ENCODE results near the gene CDKN1B.

The CDKN1B gene

DNA sequence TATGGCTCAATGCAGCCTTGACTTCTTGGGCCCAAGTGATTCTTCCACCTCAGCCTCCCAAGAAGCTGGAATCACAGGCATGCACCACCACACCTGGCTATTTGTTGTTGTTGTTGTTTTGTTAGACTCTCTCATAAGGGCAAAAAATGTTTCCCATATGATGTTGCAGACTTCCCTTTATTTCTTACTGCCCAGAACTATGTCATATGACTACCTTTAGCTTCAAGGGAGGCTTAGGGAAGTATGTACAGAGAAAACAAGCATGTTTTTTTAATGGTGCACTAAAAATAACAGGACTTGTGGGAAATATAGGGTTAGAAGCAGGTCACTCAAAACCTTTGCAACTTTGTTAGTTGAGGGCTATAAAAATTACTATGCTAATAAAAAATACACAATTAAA, 16.9 kb upstream of the CDKN1B start:
- in situ Hi-C loops (cut with MboI; ENCODE audit: low sequenced_read_pairs), result loop anchor here (25.0 kb wide), 2 partner anchors 663 to 1113 kb away; no protein-coding TSS in a partner anchor

DNA sequence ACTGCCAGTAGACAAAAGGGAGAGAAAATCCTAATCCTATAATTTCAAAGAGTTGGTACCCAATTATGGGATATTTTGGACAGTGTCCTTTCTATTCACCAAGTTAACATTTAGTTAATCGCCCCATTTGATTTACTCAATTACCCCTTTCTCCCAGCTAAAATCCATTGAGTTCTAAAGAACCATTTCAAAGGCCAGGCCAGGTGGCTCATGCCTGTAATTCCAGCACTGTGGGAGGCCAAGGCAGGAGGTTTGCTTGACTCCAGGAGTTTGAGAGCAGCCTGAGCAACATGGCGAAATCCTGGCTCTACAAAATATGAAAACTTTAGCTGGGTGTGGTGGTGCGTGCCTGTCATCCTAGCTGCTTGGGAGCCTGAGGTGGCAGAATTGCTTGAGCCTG, 15.7 kb upstream of the CDKN1B start:
- in situ Hi-C loops (cut with MboI; ENCODE audit: low sequenced_read_pairs), result loop anchor here (25.0 kb wide), 2 partner anchors 664 to 1114 kb away; no protein-coding TSS in a partner anchor

DNA sequence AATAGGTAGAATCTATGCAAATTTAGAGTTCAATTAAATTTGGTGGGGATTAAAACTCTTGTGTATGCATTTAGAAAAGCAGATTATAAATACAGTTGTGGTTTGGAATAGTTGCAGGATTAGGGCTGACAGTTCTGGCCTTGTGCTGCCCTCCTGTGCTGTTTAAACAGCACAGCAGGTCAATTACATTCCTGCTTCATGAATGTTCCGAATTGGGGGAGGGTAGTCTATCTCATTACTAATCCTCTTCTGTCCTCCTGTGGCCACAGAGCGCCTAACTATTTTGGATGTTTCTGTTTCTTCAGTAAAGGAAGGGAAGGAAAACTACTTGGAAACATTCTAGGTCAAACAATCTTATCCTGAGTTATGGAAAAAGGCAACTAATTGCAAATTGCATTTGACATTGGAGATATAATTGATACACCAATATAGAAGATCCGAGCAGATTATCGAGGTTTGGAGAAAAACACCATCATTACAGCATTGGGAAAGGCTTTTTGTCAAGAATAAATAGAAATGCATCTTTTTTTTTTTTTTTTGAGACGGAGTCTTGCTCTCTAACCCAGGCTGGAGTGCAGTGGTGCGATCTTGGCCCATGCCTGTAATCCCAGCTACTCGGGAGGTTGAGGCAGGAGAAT, 12.5 kb upstream of the CDKN1B start:
- in situ Hi-C loops (cut with MboI; ENCODE audit: low sequenced_read_pairs), result loop anchor here (25.0 kb wide), 2 partner anchors 667 to 1117 kb away; no protein-coding TSS in a partner anchor

DNA sequence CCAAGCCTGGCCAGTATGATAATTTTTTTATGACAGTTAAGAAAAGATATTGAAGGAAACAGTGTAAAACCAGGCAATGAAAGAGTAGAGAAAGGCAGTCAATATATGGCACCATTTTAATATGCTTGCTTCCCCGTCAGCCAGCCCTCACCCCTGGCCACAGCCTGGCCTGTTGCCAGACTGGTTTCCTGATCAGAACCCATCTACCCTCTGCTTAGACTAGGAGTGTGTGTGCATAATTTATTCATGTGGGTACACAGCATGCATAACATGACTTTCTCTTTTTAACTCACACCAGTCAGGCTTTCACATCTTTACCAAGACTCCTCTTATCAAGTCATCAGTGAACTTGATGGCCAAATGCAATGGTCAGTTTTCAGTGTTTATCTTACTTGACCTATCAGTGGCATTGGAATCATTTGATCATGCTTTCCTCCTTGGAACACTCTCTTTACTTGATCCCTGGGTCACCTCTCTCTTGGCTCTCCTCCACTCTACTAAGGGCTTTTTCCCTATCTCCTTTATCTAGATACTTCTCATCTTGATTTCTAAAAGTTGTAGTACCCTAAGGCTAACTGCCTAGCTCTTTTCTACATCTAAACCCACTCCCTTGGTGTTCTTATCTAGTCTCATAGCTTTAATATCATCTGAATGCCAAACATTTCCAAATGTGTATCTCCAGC, 11.2 kb upstream of the CDKN1B start:
- in situ Hi-C loops (cut with MboI; ENCODE audit: low sequenced_read_pairs), result loop anchor here (25.0 kb wide), 2 partner anchors 669 to 1119 kb away; no protein-coding TSS in a partner anchor

DNA sequence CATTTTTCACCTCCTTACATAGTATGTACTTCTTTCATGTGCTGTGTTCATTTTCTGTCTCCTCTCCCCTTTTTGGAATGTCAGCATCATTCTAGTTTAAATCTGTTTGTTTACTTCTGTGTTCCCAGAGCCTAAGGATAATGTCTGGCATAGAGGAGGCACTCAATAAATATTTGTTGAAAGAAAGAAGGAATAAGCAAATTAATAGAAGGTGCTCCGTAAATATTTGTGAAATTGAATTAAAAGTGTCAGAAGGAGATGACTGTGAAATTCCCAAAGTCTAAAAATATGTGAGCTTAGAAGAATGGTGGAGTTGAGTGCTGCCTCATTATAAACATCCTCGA, 3.3 kb upstream of the CDKN1B start:
- in situ Hi-C loops (cut with MboI; ENCODE audit: low sequenced_read_pairs), result loop anchor here (10.0 to 25.0 kb wide), 3 partner anchors 339 to 1127 kb away; no protein-coding TSS in a partner anchor

DNA sequence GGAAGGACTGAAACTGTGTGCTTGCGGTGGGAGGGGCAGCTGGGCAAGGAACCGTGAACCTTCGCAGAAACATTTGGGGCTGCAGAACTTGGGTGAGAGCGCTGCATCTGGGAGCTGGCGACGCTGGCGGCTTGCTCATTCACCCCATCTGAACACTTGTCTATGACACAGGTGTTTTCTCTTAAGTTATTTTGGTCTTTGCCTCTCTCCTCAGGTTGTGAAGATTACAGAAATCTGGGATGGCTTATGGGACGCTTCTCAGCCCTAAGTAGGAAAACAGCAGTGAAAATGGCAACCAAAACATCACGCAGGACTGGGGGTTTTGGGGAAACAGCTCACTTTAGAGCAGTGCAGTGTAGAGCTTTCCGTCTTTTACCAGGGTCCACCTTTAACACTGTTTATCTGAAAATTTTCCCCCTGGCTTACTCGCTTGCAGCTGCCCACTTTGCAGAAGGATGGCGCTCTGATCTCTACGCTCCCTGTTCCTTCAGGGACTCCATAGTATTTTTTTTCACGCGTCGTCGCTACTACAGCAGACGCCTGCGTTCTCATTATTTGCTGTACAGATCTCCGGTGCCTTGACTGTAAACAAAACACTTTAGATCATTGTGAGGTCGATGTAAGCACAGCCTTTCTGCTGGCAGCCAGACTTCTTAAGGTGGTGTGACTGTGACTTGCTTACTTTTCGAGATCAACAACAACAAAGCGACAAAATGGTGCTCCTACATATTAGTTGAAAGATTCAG, 2.7 kb upstream of the CDKN1B start:
- in situ Hi-C loops (cut with MboI; ENCODE audit: low sequenced_read_pairs), result loop anchor here (10.0 to 25.0 kb wide), 3 partner anchors 340 to 1127 kb away; no protein-coding TSS in a partner anchor

DNA sequence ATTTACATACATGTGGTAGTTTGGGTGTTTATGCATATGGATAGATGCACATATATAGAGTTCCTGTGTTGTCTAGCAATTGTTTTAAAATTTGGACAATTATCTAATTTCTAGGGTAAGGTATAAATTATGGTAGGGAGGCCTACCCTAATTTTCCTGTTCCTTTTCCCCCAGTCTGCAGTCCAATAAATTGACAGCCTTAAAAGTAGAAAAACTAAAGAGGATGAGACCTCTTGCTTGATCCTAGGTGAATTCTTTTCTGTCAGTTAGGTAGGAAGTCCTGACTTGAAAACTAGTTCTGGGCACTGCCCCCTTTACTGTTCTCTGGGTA, 2.1 kb upstream of the CDKN1B start:
- in situ Hi-C loops (cut with MboI; ENCODE audit: low sequenced_read_pairs), result loop anchor here (10.0 to 25.0 kb wide), 3 partner anchors 340 to 1128 kb away; no protein-coding TSS in a partner anchor

DNA sequence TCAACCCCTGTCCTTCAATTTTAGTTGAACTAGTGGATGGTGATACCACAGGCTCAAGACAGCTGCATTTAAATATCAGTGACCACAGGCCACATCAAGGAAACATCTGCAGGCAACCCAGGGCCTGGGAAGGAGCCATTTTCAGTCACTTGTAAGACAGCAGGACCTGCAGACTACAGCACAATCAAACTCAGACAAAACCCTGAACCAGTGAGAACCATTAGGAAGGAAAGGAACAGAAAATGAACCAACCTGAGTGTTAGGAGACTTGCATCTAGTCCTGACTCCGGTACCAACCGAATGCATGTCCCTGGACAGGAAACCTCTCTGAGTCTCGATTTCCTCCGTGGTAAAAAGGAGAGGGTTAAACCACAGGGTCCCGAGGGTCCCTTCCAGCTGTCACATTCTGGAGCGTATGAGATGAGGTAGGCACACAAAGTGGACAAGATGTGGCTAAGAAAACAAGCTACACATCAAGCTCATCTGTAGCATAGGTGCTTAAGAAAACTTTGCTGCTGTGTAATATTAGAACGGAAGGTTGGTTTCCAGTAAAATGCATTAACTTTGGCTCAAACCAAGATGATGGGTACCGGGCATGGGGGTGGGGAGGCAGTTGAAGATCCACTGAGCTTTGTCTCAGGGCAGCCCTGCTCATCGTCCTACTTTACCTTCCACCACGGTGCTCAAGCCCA, 1.6 kb upstream of the CDKN1B start:
- in situ Hi-C loops (cut with MboI; ENCODE audit: low sequenced_read_pairs), result loop anchor here (10.0 to 25.0 kb wide), 3 partner anchors 341 to 1128 kb away; no protein-coding TSS in a partner anchor

DNA sequence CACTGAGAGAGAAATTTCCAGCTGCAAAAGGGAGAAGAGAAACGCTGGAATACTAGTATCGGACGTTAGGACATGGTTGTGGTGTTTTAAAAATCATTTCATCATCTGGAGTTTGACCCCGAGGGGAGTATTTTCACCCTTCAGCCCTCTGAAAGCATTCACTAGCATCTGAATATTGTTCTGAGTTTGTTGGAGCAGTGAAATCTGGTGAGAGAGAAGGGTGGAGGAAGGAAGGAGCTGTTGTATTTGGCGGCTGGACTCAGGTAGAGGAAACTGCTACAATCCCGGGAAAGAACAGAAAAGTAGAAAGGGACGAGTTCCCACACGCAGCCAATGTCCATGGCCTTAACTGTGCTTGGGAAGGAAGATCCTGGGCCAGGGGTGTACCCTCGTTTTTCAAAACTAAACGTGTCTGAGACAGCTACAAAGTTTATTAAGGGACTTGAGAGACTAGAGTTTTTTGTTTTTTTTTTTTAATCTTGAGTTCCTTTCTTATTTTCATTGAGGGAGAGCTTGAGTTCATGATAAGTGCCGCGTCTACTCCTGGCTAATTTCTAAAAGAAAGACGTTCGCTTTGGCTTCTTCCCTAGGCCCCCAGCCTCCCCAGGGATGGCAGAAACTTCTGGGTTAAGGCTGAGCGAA, 896 bp upstream of the CDKN1B start:
- in situ Hi-C loops (cut with MboI; ENCODE audit: low sequenced_read_pairs), result loop anchor here (10.0 to 25.0 kb wide), 3 partner anchors 341 to 1129 kb away; no protein-coding TSS in a partner anchor

DNA sequence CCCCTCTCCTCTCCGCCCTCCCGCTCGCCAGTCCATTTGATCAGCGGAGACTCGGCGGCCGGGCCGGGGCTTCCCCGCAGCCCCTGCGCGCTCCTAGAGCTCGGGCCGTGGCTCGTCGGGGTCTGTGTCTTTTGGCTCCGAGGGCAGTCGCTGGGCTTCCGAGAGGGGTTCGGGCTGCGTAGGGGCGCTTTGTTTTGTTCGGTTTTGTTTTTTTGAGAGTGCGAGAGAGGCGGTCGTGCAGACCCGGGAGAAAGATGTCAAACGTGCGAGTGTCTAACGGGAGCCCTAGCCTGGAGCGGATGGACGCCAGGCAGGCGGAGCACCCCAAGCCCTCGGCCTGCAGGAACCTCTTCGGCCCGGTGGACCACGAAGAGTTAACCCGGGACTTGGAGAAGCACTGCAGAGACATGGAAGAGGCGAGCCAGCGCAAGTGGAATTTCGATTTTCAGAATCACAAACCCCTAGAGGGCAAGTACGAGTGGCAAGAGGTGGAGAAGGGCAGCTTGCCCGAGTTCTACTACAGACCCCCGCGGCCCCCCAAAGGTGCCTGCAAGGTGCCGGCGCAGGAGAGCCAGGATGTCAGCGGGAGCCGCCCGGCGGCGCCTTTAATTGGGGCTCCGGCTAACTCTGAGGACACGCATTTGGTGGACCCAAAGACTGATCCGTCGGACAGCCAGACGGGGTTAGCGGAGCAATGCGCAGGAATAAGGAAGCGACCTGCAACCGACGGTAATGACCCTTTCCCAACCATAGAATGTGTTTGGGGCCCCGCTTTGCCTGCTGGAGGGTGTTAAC, 615 bp downstream of the CDKN1B start:
- in situ Hi-C loops (cut with MboI; ENCODE audit: low sequenced_read_pairs), result loop anchor here (10.0 to 25.0 kb wide), 3 partner anchors 343 to 1130 kb away; no protein-coding TSS in a partner anchor

DNA sequence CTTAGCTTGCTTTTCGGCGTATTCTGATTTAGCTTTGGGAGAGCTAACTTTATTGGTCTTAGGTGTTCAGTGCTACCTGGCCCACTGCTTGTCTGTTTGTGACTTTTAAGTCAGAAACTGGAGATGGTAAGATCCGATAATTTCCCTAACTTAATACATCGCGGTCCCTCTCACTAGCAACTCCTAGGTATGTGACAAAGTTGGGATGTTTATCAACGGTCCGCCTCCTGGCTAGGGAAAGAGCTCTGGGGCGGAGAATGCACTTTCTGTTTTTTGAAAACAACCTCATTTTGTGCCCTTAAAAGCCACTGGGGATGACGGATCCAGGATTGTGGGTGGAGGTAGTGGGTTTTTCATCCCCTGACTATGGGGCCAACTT, 1.2 kb downstream of the CDKN1B start:
- in situ Hi-C loops (cut with MboI; ENCODE audit: low sequenced_read_pairs), result loop anchor here (10.0 to 25.0 kb wide), 3 partner anchors 344 to 1131 kb away; no protein-coding TSS in a partner anchor

DNA sequence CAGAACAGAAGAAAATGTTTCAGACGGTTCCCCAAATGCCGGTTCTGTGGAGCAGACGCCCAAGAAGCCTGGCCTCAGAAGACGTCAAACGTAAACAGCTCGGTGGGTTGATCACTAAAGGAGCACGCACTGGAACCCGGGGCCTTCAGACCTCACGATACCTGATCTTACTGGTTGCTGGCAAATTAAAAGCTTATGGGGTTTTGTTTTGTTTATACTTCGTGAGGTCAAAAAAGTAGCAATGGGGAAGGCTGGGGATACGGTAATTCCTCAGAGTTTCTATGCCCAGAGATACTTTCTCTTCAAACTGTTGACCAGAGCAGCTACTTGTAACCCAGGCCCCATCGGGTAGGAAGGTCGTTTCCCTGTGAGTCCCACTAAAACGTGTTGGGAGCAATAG, 1.7 kb downstream of the CDKN1B start:
- in situ Hi-C loops (cut with MboI; ENCODE audit: low sequenced_read_pairs), result loop anchor here (10.0 to 25.0 kb wide), 3 partner anchors 344 to 1132 kb away; no protein-coding TSS in a partner anchor

DNA sequence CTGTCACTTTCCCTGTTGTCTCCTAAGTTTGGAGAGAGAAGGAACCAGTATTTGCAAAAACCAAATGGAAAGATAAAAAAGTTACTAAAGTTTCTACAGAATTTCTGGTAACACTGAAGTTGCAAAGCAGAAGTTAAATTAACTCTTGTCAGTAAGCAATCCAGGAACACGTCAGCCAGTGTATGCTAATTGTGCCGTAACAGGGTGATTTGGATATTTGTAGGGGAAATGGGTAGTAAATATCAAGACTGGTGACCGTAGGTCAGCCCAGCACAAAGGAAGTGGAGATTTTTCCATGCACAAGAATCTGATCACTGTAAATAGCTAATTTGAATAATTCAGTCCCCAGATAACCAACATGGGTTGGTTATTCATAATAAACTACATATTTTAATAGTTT, 2.3 kb downstream of the CDKN1B start:
- in situ Hi-C loops (cut with MboI; ENCODE audit: low sequenced_read_pairs), result loop anchor here (10.0 to 25.0 kb wide), 3 partner anchors 345 to 1132 kb away; no protein-coding TSS in a partner anchor

DNA sequence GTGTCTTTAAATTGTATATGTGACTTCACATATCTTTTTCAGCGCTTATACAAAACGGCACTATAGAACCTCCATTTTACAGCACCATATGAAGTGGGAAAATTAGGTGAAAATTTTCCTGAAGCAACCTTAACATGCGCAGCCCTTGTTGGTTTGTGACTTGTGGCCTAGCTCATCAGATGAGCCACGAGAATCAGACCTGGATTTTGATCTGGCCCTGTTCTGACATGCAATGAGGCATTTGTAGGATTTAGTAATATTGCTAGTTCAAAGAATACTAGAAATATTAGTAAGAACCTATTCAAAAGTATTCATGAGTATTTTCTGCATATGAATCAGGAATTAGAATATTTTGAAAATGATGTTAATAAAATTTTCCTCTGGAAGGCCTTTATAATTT, 2.9 kb downstream of the CDKN1B start:
- in situ Hi-C loops (cut with MboI; ENCODE audit: low sequenced_read_pairs), result loop anchor here (25.0 kb wide), 2 partner anchors 683 to 1133 kb away; no protein-coding TSS in a partner anchor

DNA sequence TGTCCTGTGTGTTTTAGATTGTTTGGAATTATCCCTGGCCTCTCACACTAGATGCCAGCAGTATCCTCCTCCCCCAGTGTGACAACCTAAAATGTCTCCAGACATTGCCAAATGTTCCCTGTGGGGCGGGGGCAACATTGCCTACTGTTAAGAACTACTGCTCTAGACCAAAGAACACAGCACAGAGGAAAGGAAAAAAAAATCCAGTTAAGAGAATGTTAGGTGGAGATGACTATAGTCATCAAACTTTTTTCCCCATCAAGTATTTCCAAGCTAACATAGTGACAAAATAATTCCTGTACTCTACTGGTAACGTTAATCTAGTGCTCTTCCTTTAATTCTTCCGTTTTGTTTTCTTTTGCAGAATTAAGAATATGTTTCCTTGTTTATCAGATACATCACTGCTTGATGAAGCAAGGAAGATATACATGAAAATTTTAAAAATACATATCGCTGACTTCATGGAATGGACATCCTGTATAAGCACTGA, 3.5 kb downstream of the CDKN1B start:
- in situ Hi-C loops (cut with MboI; ENCODE audit: low sequenced_read_pairs), result loop anchor here (25.0 kb wide), 2 partner anchors 683 to 1133 kb away; no protein-coding TSS in a partner anchor

DNA sequence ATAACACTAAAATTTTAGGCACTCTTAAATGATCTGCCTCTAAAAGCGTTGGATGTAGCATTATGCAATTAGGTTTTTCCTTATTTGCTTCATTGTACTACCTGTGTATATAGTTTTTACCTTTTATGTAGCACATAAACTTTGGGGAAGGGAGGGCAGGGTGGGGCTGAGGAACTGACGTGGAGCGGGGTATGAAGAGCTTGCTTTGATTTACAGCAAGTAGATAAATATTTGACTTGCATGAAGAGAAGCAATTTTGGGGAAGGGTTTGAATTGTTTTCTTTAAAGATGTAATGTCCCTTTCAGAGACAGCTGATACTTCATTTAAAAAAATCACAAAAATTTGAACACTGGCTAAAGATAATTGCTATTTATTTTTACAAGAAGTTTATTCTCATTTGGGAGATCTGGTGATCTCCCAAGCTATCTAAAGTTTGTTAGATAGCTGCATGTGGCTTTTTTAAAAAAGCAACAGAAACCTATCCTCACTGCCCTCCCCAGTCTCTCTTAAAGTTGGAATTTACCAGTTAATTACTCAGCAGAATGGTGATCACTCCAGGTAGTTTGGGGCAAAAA, 4.1 kb downstream of the CDKN1B start:
- in situ Hi-C loops (cut with MboI; ENCODE audit: low sequenced_read_pairs), result loop anchor here (25.0 kb wide), 2 partner anchors 684 to 1134 kb away; no protein-coding TSS in a partner anchor

DNA sequence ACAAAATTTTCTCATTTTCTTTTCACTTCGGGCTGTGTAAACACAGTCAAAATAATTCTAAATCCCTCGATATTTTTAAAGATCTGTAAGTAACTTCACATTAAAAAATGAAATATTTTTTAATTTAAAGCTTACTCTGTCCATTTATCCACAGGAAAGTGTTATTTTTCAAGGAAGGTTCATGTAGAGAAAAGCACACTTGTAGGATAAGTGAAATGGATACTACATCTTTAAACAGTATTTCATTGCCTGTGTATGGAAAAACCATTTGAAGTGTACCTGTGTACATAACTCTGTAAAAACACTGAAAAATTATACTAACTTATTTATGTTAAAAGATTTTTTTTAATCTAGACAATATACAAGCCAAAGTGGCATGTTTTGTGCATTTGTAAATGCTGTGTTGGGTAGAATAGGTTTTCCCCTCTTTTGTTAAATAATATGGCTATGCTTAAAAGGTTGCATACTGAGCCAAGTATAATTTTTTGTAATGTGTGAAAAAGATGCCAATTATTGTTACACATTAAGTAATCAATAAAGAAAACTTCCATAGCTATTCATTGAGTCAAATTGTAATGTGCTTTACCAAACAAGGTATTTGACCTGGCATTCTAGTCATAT, 4.8 kb downstream of the CDKN1B start:
- in situ Hi-C loops (cut with MboI; ENCODE audit: low sequenced_read_pairs), result loop anchor here (25.0 kb wide), 2 partner anchors 685 to 1135 kb away; no protein-coding TSS in a partner anchor
